CD14-positive monocyte (primary cell): Measurements from ENCODE around the gene IL19. TPM values are rescaled to one million over a fixed set of nuclear protein-coding genes. Genes with fewer than 3 reads are reported as not detected.
A peak's percentile ranks its signal among the peaks of the same experiment; 100 is the strongest.

Experiments
- DNase-seq, 3 donors: peaks; one replicate each; pipeline ENCODE4 v3.0.0-alpha.2; 2011 to 2022
- H2AFZ ChIP-seq: 2 replicates; pipeline ENCODE4 v1.6.0; 2012; ENCODE audit warnings: mild to moderate bottlenecking, low read depth, low read length, inconsistent platforms; ENCODE audit not compliant: insufficient read depth, poor library complexity, severe bottlenecking
- H3K27ac ChIP-seq, 2 donors: 1 replicate in 1 of 2; 2 replicates in 1 of 2; pipeline ENCODE4 v1.5.1; 2012 to 2013; ENCODE audit warnings: low read length in 2 of 2, control low read depth in 1 of 2, inconsistent platforms in 1 of 2, low read depth in 1 of 2, mild to moderate bottlenecking in 1 of 2
- H3K27me3 ChIP-seq, 2 donors: one replicate each; pipeline versions ENCODE4 v1.6.0 to v1.6.1; 2011 to 2013; ENCODE audit warnings: low read length in 2 of 2; ENCODE audit not compliant: control insufficient read depth in 2 of 2, insufficient read depth in 2 of 2
- H3K36me3 ChIP-seq, 2 donors: replicated peaks in 1 of 2; 1 replicate in 1 of 2; 2 replicates in 1 of 2; pipeline versions ENCODE4 v1.5.1 to v1.6.1; 2012 to 2013; ENCODE audit warnings: low read length in 2 of 2, control low read depth in 1 of 2, inconsistent platforms in 1 of 2, mild to moderate bottlenecking in 1 of 2; ENCODE audit not compliant: insufficient read depth in 2 of 2, control insufficient read depth in 1 of 2
- H3K4me1 ChIP-seq, 2 donors: 1 replicate in 1 of 2; 2 replicates in 1 of 2; pipeline versions ENCODE4 v1.5.1 to v1.6.1; 2012 to 2013; ENCODE audit warnings: low read length in 2 of 2, control low read depth in 1 of 2, inconsistent platforms in 1 of 2, mild to moderate bottlenecking in 1 of 2, moderate library complexity in 1 of 2; ENCODE audit not compliant: insufficient read depth in 2 of 2, control insufficient read depth in 1 of 2
- H3K4me2 ChIP-seq: replicated peaks from 2 replicates; pipeline ENCODE3; 2012; ENCODE audit warnings: low read length, moderate library complexity, mild to moderate bottlenecking; ENCODE audit not compliant: poor library complexity, severe bottlenecking; ENCODE audit errors: extremely low read depth
- H3K4me3 ChIP-seq, 3 experiments: fragments of 200-600 bp in 1 of 3; sonication (generic) in 1 of 3; replicated peaks in 1 of 3; 1 replicate in 2 of 3; 2 replicates in 1 of 3; pipeline ENCODE4 v1.5.1; 2011 to 2013; ENCODE audit warnings: low read length in 3 of 3, mild to moderate bottlenecking in 3 of 3, control low read depth in 2 of 3, low read depth in 2 of 3, inconsistent platforms in 1 of 3, moderate library complexity in 1 of 3
- H3K79me2 ChIP-seq: 2 replicates; pipeline ENCODE4 v1.6.0; 2012; ENCODE audit warnings: mild to moderate bottlenecking, control low read depth, inconsistent platforms, low read length, moderate library complexity; ENCODE audit not compliant: insufficient read depth
- H3K9ac ChIP-seq: 2 replicates; pipeline ENCODE4 v1.6.0; 2017; ENCODE audit warnings: low read length, mild to moderate bottlenecking; ENCODE audit not compliant: insufficient read depth, poor library complexity, severe bottlenecking
- H3K9me3 ChIP-seq, 2 donors: replicated peaks in 1 of 2; 1 replicate in 1 of 2; 2 replicates in 1 of 2; pipeline versions ENCODE4 v1.5.1 to v1.6.1; 2012 to 2013; ENCODE audit warnings: low read length in 2 of 2, control low read depth in 1 of 2; ENCODE audit not compliant: control insufficient read depth in 1 of 2, insufficient read depth in 1 of 2
- H4K20me1 ChIP-seq: 2 replicates; pipeline ENCODE4 v1.6.0; 2012; ENCODE audit warnings: mild to moderate bottlenecking, low read length, control low read depth, moderate library complexity; ENCODE audit not compliant: insufficient read depth
- H3K27ac Mint-ChIP-seq, 7 donors: one replicate each; pipeline ENCODE4 v1.8.0; 2020; ENCODE audit warnings: mild to moderate bottlenecking in 7 of 7, mixed read lengths in 7 of 7, moderate library complexity in 6 of 7, inconsistent platforms in 2 of 7
- H3K27me3 Mint-ChIP-seq, 3 donors: one replicate each; pipeline ENCODE4 v1.8.0; 2021 to 2022; ENCODE audit warnings: low read depth in 3 of 3, mild to moderate bottlenecking in 3 of 3, mixed read lengths in 3 of 3, moderate library complexity in 3 of 3, inconsistent platforms in 1 of 3
- H3K36me3 Mint-ChIP-seq, 2 donors: one replicate each; pipeline ENCODE4 v1.8.0; 2020; ENCODE audit warnings: mixed read lengths in 2 of 2, inconsistent platforms in 1 of 2, mild to moderate bottlenecking in 1 of 2
- H3K4me1 Mint-ChIP-seq: one replicate; pipeline ENCODE4 v1.8.0; 2020; ENCODE audit warnings: mild to moderate bottlenecking, mixed read lengths
- H3K4me3 Mint-ChIP-seq, 2 donors: one replicate each; pipeline ENCODE4 v1.8.0; 2020; ENCODE audit warnings: mild to moderate bottlenecking in 2 of 2, mixed read lengths in 2 of 2, moderate library complexity in 1 of 2
- H3K9me3 Mint-ChIP-seq, 7 donors: one replicate each; pipeline ENCODE4 v1.8.0; 2020 to 2022; ENCODE audit warnings: mixed read lengths in 7 of 7, mild to moderate bottlenecking in 6 of 7, moderate library complexity in 6 of 7, inconsistent platforms in 2 of 7
- CTCF ChIP-seq: fragments of 200-600 bp; IDR thresholded peaks from one replicate; pipeline ENCODE4 v1.8.0; 2022; ENCODE audit warnings: antibody characterized with exemption, mild to moderate bottlenecking
- WGBS: methylation state at CpG from one replicate; pipeline ENCODE4 v1.1.5; 2013; ENCODE audit warnings: missing lambda C conversion rate; ENCODE audit not compliant: insufficient coverage; 5-methylcytosine and 5-hydroxymethylcytosine counted together
- intact Hi-C, 2 donors: fragments of 100-400 bp; cut with micrococcal nuclease; formaldehyde crosslinking; loops; one replicate each; pipeline versions ENCODE4 v1.15.0 to v1.15.1; 2023
- polyA plus RNA-seq, 3 donors: library from polyadenylated mRNA; depleted of rRNA in 1 of 3; unstranded in 2 of 3; stranded (reverse) in 1 of 3; fragments of 300-500 nt in 2 of 3; fragments of >200 nt in 1 of 3; fragmentation: Illumina TruSeq in 2 of 3; gene quantifications; 1 replicate in 2 of 3; 2 replicates in 1 of 3; pipeline ENCODE4 v1.2.3, GENCODE V29; 2012 to 2021

The IL19 gene
- polyA plus RNA-seq, 3 donors = 0.41 TPM; not detected in 2

DNA sequence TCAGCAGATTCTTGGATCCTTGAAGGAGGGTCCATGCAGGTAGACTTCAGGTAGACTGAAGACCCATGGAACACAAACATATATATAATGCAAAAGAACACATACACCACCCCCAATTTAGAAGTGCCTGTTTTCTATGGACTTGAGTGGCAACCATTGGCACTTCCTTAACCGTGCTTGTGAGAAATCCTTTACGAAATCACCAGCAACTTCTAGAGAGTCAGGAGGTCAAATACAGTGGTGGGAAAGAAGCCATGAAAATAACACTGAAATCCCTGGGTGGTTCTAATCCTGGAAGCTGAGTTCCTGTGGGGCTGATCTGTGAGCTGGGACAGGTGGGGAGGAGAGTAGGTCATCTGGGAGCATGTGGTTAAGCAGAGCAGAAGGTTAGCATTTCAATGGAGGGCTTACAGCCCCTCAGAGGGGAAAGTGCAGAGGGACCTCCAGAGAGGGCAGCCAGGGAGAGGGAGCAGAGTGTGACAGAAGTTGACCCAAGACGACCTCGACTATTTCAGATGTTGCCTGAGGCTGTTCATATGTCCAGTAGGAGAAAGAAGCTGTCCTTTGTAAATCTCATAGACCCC, 14.7 kb downstream of the IL19 start:
- H3K27ac ChIP-seq = no peak overlapping the region
- no peak overlapping the region for H3K4me3 Mint-ChIP-seq

More for the DNA sequence above, 14.7 kb downstream of the IL19 start:
- Mint-ChIP-seq H3K9me3 (peaks cover 0 to 2% (median 0%) of the 10 kb centered on the region in 7 donors), H3K27ac (peak overlapping the region in 5 of 7 donors; percentile 17 to 53 (median 47)), H3K27me3 (peaks cover 3 to 6% (median 4%) of the 10 kb centered on the region in 3 donors), H3K36me3 (peaks cover 4 to 8% of the 10 kb centered on the region in 2 donors), H3K4me1 (peaks cover 35% of the 10 kb centered on the region)
- no peak for TF ChIP-seq CTCF
- no CpG with 5 or more reads among the region's 4 CpGs for WGBS
- Histone ChIP-seq H3K36me3 (no peaks in the 10 kb centered on the region), H2AFZ (no peak overlapping the region), H3K4me1 (peaks cover 12 to 15% of the 10 kb centered on the region in 2 donors), H3K9me3 (no peaks in the 10 kb centered on the region), H3K4me3 (no peak overlapping the region), H3K9ac (no peak overlapping the region), H3K79me2 (no peaks in the 10 kb centered on the region), H4K20me1 (no peaks in the 10 kb centered on the region), H3K4me2 (no peak overlapping the region), H3K27me3 (no peaks in the 10 kb centered on the region)
- intact Hi-C loops = loop anchor here in 1 of 2 donors (5.0 kb wide), 1 partner anchor 48 kb away; no protein-coding TSS in a partner anchor
- DNase-seq = no peak
